Measurements from ENCODE around the gene PRPF4. TPM values are rescaled to one million over a fixed set of nuclear protein-coding genes. Genes with fewer than 3 reads are reported as not detected.

The PRPF4 gene
- total RNA-seq, 2 donors from 2014 or later, result 20.6 to 23.6 TPM

GRCh38 chr9:113255438-113255837, 20.0 kb upstream of the PRPF4 start:
- no peak overlapping the region for H3K4me3 ChIP-seq
- DNase-seq (ENCODE audit: low spot score) (no peak), ATAC-seq (ENCODE audit: insufficient number of reproducible peaks, low FRiP score, low read depth) (no peak)
- no peak overlapping the region for H3K27ac ChIP-seq
- H3K9me3 ChIP-seq, result no peaks in the 10 kb centered on the region
- no peaks in the 10 kb centered on the region for H3K27me3 ChIP-seq (replicated peaks; ENCODE audit: insufficient read depth)
- H3K36me3 ChIP-seq, result peaks cover 9% of the 10 kb centered on the region
- no peaks in the 10 kb centered on the region for H3K4me1 ChIP-seq (ENCODE audit: control insufficient read depth in 1 of 2, low read depth in 2 of 2)
- no peak for TF ChIP-seq CTCF (IDR thresholded peaks at IDR 0.05)

GRCh38 chr9:113257863-113258262, 17.6 kb upstream of the PRPF4 start:
- H3K4me3 ChIP-seq, result no peak overlapping the region
- ATAC-seq (ENCODE audit: insufficient number of reproducible peaks, low FRiP score, low read depth) (no peak), DNase-seq (ENCODE audit: low spot score) (no peak)
- no peaks in the 10 kb centered on the region for H3K4me1 ChIP-seq (ENCODE audit: control insufficient read depth in 1 of 2, low read depth in 2 of 2)
- no peak overlapping the region for H3K27ac ChIP-seq
- no peaks in the 10 kb centered on the region for H3K27me3 ChIP-seq (replicated peaks; ENCODE audit: insufficient read depth)
- peaks cover 21% of the 10 kb centered on the region for H3K36me3 ChIP-seq
- H3K9me3 ChIP-seq, result no peaks in the 10 kb centered on the region
- TF ChIP-seq CTCF (IDR thresholded peaks at IDR 0.05), result no peak

GRCh38 chr9:113258282-113258681, 17.2 kb upstream of the PRPF4 start:
- Histone ChIP-seq H3K4me3 (no peak overlapping the region), H3K27me3 (replicated peaks; ENCODE audit: insufficient read depth) (no peaks in the 10 kb centered on the region), H3K9me3 (no peaks in the 10 kb centered on the region), H3K36me3 (peaks cover 21% of the 10 kb centered on the region), H3K4me1 (ENCODE audit: control insufficient read depth in 1 of 2, low read depth in 2 of 2) (no peaks in the 10 kb centered on the region), H3K27ac (no peak overlapping the region)
- TF ChIP-seq CTCF (IDR thresholded peaks at IDR 0.05), result no peak
- ATAC-seq (ENCODE audit: insufficient number of reproducible peaks, low FRiP score, low read depth), result no peak
- DNase-seq (ENCODE audit: low spot score), result no peak

- no peaks in the 10 kb centered on the region for H3K9me3 ChIP-seq
- no peak for DNase-seq (ENCODE audit: low spot score)
- H3K27ac ChIP-seq, result no peak overlapping the region
- TF ChIP-seq CTCF (IDR thresholded peaks at IDR 0.05), result no peak
- ATAC-seq (ENCODE audit: insufficient number of reproducible peaks, low FRiP score, low read depth), result no peak
- H3K27me3 ChIP-seq (replicated peaks; ENCODE audit: insufficient read depth), result no peaks in the 10 kb centered on the region
- no peak overlapping the region for H3K4me3 ChIP-seq
- H3K4me1 ChIP-seq (ENCODE audit: control insufficient read depth in 1 of 2, low read depth in 2 of 2), result no peaks in the 10 kb centered on the region
- H3K36me3 ChIP-seq, result peaks cover 21% of the 10 kb centered on the region
Measured at GRCh38 chr9:113261917-113262671, 13.4 kb upstream of the PRPF4 start.

GRCh38 chr9:113266174-113266573, 9.3 kb upstream of the PRPF4 start:
- no peak for ATAC-seq (ENCODE audit: insufficient number of reproducible peaks, low FRiP score, low read depth)
- H3K27ac ChIP-seq, result no peak overlapping the region
- no peak overlapping the region for H3K4me3 ChIP-seq
- TF ChIP-seq CTCF (IDR thresholded peaks at IDR 0.05), result no peak
- H3K36me3 ChIP-seq, result peaks cover 36% of the 10 kb centered on the region
- no peak for DNase-seq (ENCODE audit: low spot score)
- H3K4me1 ChIP-seq (ENCODE audit: control insufficient read depth in 1 of 2, low read depth in 2 of 2), result no peaks in the 10 kb centered on the region
- H3K9me3 ChIP-seq, result no peaks in the 10 kb centered on the region
- no peaks in the 10 kb centered on the region for H3K27me3 ChIP-seq (replicated peaks; ENCODE audit: insufficient read depth)
